Fibroblast of the aortic adventitia (primary cell): Measurements from ENCODE around the gene B3GAT2. TPM values are rescaled to one million over a fixed set of nuclear protein-coding genes. Genes with fewer than 3 reads are reported as not detected.
"Not testable (repeated sequence)": the region's sequence is repeated elsewhere in the genome, so short reads cannot be mapped to it uniquely, and the experiment has no call there.

Experiments
- DNase-seq: peaks from one replicate; pipeline ENCODE4 v3.0.0-alpha.2; 2010; ENCODE audit warnings: low read depth
- H3K4me3 ChIP-seq: 2 replicates; pipeline ENCODE4 v1.5.1; 2011; ENCODE audit warnings: low read depth, mild to moderate bottlenecking, control low read depth, low read length, moderate library complexity
- total RNA-seq: library from RNA; depleted of rRNA; stranded (reverse); fragments of >200 nt; gene quantifications from 2 replicates; pipeline ENCODE4 v1.2.3, GENCODE V29; 2012; ENCODE audit warnings: low replicate concordance
- TF ChIP-seq, protein P1 (sequence below): IDR thresholded peaks from 2 replicates; pipeline ENCODE4 v1.5.1; 2011; ENCODE audit warnings: mild to moderate bottlenecking, low read length, control low read depth, inconsistent platforms; ENCODE audit not compliant: insufficient read depth

Gene B3GAT2
- total RNA-seq, 1 donor: not detected

GRCh38 chr6:70955441-70956190, 1.2 kb downstream of the B3GAT2 start:
- H3K4me3 ChIP-seq: peak overlapping the region; percentile 55
- TF ChIP-seq, protein P1, sequence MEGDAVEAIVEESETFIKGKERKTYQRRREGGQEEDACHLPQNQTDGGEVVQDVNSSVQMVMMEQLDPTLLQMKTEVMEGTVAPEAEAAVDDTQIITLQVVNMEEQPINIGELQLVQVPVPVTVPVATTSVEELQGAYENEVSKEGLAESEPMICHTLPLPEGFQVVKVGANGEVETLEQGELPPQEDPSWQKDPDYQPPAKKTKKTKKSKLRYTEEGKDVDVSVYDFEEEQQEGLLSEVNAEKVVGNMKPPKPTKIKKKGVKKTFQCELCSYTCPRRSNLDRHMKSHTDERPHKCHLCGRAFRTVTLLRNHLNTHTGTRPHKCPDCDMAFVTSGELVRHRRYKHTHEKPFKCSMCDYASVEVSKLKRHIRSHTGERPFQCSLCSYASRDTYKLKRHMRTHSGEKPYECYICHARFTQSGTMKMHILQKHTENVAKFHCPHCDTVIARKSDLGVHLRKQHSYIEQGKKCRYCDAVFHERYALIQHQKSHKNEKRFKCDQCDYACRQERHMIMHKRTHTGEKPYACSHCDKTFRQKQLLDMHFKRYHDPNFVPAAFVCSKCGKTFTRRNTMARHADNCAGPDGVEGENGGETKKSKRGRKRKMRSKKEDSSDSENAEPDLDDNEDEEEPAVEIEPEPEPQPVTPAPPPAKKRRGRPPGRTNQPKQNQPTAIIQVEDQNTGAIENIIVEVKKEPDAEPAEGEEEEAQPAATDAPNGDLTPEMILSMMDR: peak; percentile 80
- DNase-seq: peak; percentile 56

GRCh38 chr6:70954750-70955149, 2.1 kb downstream of the B3GAT2 start:
- no peak for DNase-seq

GRCh38 chr6:70954176-70954575, 2.7 kb downstream of the B3GAT2 start:
- DNase-seq: no peak
- H3K4me3 ChIP-seq: no peak overlapping the region
- TF ChIP-seq, protein P1: no peak

More at GRCh38 chr6:70954750-70955149, 2.1 kb downstream of the B3GAT2 start:
- no peak overlapping the region for H3K4me3 ChIP-seq
- TF ChIP-seq, protein P1: no peak

DNA sequence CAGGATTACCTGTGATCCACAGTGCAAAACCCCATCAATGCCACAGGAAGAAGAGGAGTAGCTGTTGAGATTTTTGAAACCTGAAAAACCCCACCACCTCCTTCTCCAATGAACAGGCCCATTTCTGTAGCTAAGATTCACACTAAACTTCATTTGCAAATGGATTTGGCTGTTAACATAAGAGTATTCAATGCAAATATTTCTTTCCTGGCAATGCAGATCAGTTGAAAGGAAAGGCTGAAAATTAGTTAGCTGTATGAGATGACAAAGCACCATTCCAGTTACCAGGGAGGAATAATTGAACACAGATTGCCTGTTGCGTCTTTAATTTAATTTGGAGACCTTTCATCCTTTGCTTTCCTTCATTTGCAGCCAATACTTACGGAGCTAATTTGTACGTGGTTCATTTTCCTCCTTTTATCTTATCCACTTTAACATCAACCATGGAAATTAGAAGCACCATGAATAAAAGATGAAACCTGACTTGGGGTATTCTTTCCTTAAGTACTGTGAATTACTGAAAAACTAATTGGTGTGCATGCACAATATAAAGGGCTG, 4.2 kb downstream of the B3GAT2 start:
- H3K4me3 ChIP-seq: no peak overlapping the region
- TF ChIP-seq, protein P1: no peak

GRCh38 chr6:70944321-70944720, 12.5 kb downstream of the B3GAT2 start:
- DNase-seq, H3K4me3 ChIP-seq: not testable (repeated sequence)

More for the DNA sequence above, 4.2 kb downstream of the B3GAT2 start:
- no peak for DNase-seq

DNA sequence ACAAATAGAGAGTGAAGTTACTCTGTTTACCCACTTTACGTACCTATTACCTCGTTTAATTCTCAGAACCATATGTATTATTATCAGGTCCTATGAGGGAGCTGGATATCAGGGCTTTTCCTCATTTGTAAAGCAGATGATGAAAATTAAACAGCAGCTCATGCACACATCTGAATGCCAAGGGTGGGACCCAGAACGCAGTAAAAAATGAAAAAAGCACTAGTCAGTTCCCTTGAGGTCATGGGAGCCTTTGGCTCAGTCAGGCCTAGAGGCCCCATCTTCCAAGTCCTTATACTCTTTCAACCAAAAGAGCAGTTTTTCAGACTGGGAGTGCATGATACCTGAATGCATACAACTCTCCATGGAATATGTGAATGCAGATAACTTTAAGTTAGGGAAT, 23.0 kb downstream of the B3GAT2 start:
- TF ChIP-seq, protein P1: no peak
- DNase-seq: no peak
- H3K4me3 ChIP-seq: no peak overlapping the region

DNA sequence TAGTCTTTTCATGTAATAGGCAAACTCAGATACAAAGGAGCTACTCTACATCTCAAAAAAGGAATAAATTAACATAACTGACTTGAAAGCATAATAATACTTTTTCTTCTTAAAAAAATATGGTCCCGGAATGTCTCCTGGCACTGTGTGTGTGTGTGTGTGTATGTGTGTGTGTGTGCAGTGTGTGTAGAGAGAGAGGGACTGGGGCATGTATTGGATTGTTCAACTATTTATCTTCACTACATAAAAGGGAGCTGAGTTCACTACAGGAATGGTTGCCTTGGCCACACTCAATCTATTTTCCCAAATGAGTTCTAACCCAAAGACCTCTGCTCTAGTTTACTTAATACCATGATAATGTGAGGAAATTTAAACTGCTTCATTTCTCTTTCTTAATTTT, 51.1 kb downstream of the B3GAT2 start:
- TF ChIP-seq, protein P1: no peak
- DNase-seq: no peak
- no peak overlapping the region for H3K4me3 ChIP-seq
